ENCODE measurements around the gene TPK1.
"Not testable (repeated sequence)": the region's sequence is repeated elsewhere in the genome, so short reads cannot be mapped to it uniquely, and the experiment has no call there.

TPK1 gene

GRCh38 chr7:144726840-144727239 is 109.0 kb downstream of the TPK1 start:
- FAIRE-seq; DNase-seq (ENCODE audit: low spot score): not testable (repeated sequence)

DNA sequence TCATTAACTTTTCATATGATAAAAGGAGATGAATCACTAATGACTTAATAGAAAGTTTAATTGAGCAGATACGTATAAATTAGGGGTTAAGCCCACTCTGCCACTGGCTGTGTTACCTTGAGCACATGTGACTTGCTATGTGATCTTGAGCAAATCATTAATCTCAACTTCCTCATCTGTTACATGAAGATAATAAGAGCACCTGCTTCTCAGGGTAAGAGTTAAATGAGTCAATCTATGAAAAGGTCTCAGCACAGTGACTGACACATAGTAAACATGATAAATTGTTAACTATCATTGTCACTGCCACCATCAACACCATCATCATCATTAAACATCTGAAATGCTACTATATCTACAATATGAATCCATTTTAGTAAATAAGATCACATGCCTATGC is 110.8 kb downstream of the TPK1 start:
- DNase-seq (ENCODE audit: low spot score) = no peak
- no peak for FAIRE-seq

DNA sequence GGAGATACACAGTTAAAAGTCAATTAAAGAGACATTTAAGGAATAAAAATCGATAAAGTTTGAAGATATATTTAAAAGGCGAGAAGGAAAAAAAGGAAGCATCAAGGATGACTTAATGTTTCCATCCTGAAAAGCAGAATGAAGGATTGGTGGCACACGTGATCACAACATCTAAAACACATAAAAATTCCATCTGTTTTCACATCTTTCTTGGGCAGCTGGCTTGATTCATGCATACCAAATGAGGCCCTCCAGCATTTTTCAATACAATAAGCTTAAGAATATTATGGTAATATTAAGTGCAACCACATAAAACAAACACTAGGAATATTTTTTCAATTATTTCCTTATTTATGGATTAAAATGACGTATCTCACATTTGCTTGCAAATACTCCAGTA is 112.6 kb downstream of the TPK1 start:
- DNase-seq (ENCODE audit: low spot score) (no peak), FAIRE-seq (no peak)

GRCh38 chr7:144720710-144721109 is 115.1 kb downstream of the TPK1 start:
- no peak for FAIRE-seq
- no peak for DNase-seq (ENCODE audit: low spot score)

GRCh38 chr7:144720149-144720548 is 115.7 kb downstream of the TPK1 start:
- FAIRE-seq = no peak

DNA sequence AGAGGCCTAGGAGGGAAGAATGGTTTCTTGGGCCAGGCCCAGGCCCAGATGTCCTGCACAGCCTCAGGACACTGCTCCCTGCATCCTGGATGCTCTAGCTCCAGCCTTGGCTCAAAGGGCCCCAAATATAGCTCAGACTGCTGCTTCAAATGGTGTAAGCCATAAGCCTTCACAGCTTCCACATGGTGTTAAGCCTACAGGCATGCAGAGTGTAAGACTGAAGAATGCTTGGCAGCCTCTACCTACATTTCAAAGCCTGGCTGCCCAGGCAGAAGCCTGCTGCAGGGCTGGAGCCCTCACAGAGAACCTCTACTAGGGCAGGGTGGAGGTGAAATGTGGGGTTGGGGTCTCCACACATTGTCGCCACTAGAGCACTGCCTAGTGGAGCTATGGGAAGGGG is 118.1 kb downstream of the TPK1 start:
- no peak for DNase-seq (ENCODE audit: low spot score)
- no peak for FAIRE-seq

More at GRCh38 chr7:144720149-144720548, 115.7 kb downstream of the TPK1 start:
- DNase-seq (ENCODE audit: low spot score) = peak; percentile 44

- DNase-seq (ENCODE audit: low spot score) (peak; percentile 4), FAIRE-seq (no peak)
Observed at GRCh38 chr7:144713850-144714249, 122.0 kb downstream of the TPK1 start.

GRCh38 chr7:144710791-144711190 is 125.1 kb downstream of the TPK1 start:
- FAIRE-seq = no peak
- DNase-seq (ENCODE audit: low spot score) = no peak

DNA sequence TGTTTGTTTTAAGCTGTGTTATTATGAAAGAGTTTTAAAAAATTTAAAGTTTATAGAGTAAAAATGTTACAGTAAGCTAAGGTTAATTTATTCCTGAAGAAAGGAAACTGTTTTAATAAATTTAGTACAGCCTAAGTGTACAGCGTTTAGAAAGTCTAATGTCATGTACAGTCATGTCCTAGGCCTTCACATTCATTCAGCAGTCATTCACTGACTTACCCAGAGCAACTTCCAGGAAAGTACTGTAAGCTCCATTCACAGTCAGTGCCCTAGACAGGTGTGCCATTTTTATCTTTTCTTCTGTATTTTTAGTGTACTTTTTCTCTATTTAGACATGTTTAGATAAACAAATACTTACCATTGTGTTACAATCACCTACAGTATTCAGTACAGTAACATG is 126.8 kb downstream of the TPK1 start:
- FAIRE-seq = no peak

DNA sequence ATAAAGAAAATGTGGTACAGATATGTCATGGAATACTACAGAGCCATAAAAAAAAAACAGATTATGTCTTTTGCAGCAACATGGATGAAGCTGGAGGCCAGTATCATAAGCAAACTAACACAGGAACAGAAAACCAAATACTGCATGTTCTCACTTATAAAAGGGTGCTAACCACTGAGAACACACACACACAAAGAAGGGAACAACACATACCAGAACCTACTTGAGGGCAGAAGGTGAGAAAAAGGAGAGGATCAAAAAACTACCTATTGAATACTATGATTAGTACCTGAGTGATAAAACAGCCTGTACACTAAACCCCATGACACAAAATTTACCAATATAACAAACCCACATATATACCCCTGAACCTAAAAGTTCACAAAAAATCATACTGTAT is 144.6 kb downstream of the TPK1 start:
- DNase-seq (ENCODE audit: low spot score) = no peak
- no peak for FAIRE-seq

More for the DNA sequence above, 126.8 kb downstream of the TPK1 start:
- DNase-seq (ENCODE audit: low spot score) = no peak

GRCh38 chr7:144682581-144683280 is 153.1 kb downstream of the TPK1 start:
- FAIRE-seq = no peak
- DNase-seq (ENCODE audit: low spot score) = no peak

GRCh38 chr7:144676492-144676891 is 159.4 kb downstream of the TPK1 start:
- FAIRE-seq (no peak), DNase-seq (ENCODE audit: low spot score) (no peak)

DNA sequence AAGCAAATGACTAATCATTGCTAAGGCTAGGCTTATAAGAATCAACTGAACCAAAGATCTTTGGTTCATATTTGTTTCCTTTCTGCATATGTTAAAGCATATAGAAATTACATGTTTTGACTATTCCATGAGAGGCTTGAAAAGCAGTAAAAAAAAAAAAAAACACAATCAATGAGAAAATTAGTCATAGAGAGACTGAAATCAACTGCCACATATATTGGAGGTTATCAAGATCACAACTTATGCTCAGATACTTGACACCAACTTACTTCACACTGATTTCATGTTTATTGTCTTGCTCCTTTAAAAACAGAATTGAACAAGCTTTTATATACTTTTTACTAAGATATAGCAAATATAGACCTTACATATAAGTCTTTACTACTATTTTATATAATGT is 161.3 kb downstream of the TPK1 start:
- FAIRE-seq = no peak
- DNase-seq (ENCODE audit: low spot score) = no peak

GRCh38 chr7:144672869-144673268 is 163.0 kb downstream of the TPK1 start:
- FAIRE-seq (no peak), DNase-seq (ENCODE audit: low spot score) (no peak)

GRCh38 chr7:144671429-144671828 is 164.4 kb downstream of the TPK1 start:
- FAIRE-seq (no peak), DNase-seq (ENCODE audit: low spot score) (no peak)

DNA sequence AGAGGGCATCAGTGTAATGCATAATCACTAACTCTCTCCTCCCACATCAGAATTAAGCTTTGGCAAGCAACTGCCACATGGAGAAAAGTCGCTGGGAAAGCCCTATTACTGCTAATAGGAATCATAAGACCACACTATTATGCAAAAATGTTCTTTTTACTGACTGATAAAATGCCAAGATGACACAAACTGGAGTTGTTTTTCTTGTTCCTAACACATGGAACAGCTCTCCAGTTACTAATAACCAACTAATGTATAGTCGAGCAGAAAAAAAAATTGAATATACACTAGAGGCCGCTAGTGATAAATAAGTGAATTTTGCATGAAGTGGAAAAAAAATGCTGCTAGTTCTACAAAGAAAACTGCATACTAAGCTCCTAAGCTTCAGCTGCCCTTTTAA is 165.6 kb downstream of the TPK1 start:
- DNase-seq (ENCODE audit: low spot score) (no peak), FAIRE-seq (no peak)

GRCh38 chr7:144668503-144668902 is 167.3 kb downstream of the TPK1 start:
- no peak for DNase-seq (ENCODE audit: low spot score)
- FAIRE-seq = no peak

DNA sequence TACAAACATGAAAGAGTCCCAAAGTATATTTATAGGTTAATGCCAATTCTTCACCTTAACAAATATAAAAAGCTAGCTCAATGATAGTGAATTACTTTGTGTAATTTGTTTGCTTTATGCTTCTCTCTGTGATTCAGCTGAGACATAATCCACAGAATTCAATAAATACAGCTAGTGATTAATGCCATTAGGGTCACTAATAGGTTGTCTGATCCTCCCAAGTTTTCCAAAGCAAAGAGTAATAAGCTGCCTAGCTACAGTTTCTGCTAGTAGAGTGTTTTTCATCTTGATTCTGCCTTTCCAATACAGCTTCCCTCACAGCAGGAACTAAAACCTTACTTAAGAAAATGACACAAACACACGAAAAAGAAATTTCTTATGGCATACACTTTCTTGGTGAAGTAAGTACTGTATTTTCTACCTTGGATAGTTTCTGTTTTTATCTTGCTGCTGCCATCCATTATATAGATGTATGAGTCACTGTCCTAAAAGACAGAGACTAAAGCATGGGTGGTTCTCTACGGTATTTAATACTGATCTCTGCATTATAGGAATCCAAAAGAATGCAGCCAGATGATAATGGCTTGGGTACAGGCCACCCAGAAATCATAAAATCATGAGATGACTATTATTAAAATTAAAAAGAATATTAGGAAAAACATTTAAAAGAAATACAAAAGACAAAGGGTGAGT is 170.0 kb downstream of the TPK1 start:
- no peak for FAIRE-seq
- no peak for DNase-seq (ENCODE audit: low spot score)

- DNase-seq (ENCODE audit: low spot score) (no peak), FAIRE-seq (no peak)
Observed at GRCh38 chr7:144659211-144659610, 176.6 kb downstream of the TPK1 start.

- no peak for FAIRE-seq
- DNase-seq (ENCODE audit: low spot score) = no peak
Observed at GRCh38 chr7:144656965-144657517, 178.8 kb downstream of the TPK1 start.

- DNase-seq (ENCODE audit: low spot score) (no peak), FAIRE-seq (no peak)
Observed at GRCh38 chr7:144653449-144653848, 182.4 kb downstream of the TPK1 start.

- no peak for FAIRE-seq
- no peak for DNase-seq (ENCODE audit: low spot score)
Observed at GRCh38 chr7:144650439-144650838, 185.4 kb downstream of the TPK1 start.

DNA sequence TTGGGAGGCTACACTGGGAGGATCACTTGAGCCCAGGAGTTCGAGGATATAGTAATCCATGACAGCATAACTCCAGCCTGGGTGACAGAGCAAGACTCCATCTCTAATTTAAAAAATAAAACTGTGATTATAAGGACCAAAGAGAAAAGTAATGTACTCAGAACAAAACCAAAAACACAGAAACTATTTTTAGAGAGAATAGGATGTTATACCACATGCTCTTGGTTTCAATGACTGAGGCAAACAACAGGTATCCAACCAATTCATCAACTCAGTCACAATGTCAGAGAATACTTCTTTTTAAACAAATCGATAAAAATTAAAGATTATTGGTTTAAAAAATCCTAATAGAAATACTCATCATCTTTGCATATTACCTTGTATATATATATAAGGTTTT is 186.7 kb downstream of the TPK1 start:
- FAIRE-seq (no peak), DNase-seq (ENCODE audit: low spot score) (no peak)
